ENCODE results near the gene EXOC3. TPM values are rescaled to one million over a fixed set of nuclear protein-coding genes. Genes with fewer than 3 reads are reported as not detected.

EXOC3 gene
- total and polyA plus RNA-seq, 2 experiments from 2014 or later, result 39.9 to 40.9 TPM

DNA sequence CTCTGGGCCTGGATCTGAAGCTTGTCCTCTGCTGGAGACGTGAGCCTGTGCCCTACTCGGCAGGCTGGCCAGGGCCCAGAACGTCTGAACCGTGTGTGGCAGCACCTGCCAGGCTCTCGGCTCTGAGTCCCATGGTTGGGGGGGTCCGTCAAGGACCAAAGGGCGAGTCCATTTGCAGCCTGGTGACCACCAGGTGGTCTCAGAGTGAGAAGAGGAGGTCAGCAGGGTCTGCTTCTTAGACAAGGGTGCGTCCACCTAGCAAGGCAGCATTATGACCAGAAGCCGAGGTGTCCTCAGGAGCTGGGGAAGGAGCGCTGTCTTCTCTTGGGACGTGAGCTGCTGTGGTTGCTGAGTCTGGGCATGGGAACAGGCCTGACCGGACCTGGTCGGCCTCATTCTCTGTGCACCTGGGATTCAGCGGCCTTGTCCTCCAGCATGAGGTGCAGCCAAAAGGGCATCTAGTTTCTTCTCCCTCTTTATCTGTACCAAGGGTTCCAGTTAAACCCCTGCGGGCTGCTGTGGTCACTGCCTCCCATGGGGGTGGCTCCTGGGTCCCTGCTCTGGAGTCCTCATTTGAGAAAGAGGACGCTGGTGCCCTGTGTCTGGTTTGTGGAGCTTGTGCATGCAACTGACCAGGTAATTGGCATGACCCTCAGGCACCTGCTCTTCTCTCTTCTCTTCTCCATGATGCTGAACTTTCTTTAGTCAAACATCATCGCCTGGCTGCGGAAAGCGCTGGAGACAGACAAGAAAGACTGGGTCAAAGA lies 14.4 kb downstream of the EXOC3 start:
- Histone ChIP-seq H3K9ac (no peak overlapping the region), H3K4me2 (ENCODE audit: unreplicated experiment) (no peak overlapping the region), H3K9me2 (ENCODE audit: insufficient read depth) (no peaks in the 10 kb centered on the region), H3K27ac (no peak overlapping the region), H3K27me3 (replicated peaks; ENCODE audit: insufficient read depth) (no peaks in the 10 kb centered on the region), H4K20me1 (ENCODE audit: insufficient read depth) (no peaks in the 10 kb centered on the region), H3K79me2 (ENCODE audit: insufficient read depth) (peaks cover 77% of the 10 kb centered on the region), H3K9me3 (ENCODE audit: low read depth) (no peaks in the 10 kb centered on the region), H2AFZ (no peak overlapping the region), H3F3A (ENCODE audit: insufficient read depth) (peaks cover 10% of the 10 kb centered on the region), H3K4me1 (ENCODE audit: insufficient read depth) (peaks cover 10% of the 10 kb centered on the region), H3K4me3 (no peak overlapping the region), H3K36me3 (ENCODE audit: low read depth) (peaks cover 25% of the 10 kb centered on the region)
- no peak for DNase-seq
- WGBS, 2 experiments (ENCODE audit: low coverage in 1 of 2, low lambda C conversion rate in 2 of 2, missing lambda C conversion rate in 2 of 2), result 96% methylated on average over 18 to 19 of the region's 19 CpGs
- TF ChIP-seq EZH2phosphoT487 (IDR thresholded peaks at IDR 0.05; ENCODE audit: insufficient read depth, low read depth) (no peak), EZH2 (IDR thresholded peaks at IDR 0.05; ENCODE audit: insufficient read depth, poor library complexity, severe bottlenecking) (no peak)
- in situ Hi-C loops (cut with MboI), result no loop called here

- DNase-seq, result peak; percentile 92
- in situ Hi-C loops (cut with MboI), result no loop called here
- peaks cover 10% of the 10 kb centered on the region for H3K4me1 ChIP-seq (ENCODE audit: insufficient read depth)
- H2AFZ ChIP-seq, result no peak overlapping the region
- H3K9me3 ChIP-seq (ENCODE audit: low read depth), result no peaks in the 10 kb centered on the region
- no peaks in the 10 kb centered on the region for H4K20me1 ChIP-seq (ENCODE audit: insufficient read depth)
- 54% methylated on average over 17 of the region's 17 CpGs for WGBS, 2 experiments (ENCODE audit: low coverage in 1 of 2, low lambda C conversion rate in 2 of 2, missing lambda C conversion rate in 2 of 2)
- TF ChIP-seq EZH2phosphoT487 (IDR thresholded peaks at IDR 0.05; ENCODE audit: insufficient read depth, low read depth), result no peak
- TF ChIP-seq EZH2 (IDR thresholded peaks at IDR 0.05; ENCODE audit: insufficient read depth, poor library complexity, severe bottlenecking), result no peak
- peaks cover 21% of the 10 kb centered on the region; the same call in 1 of the 2 replicates for H3K36me3 ChIP-seq (ENCODE audit: low read depth)
- no peak overlapping the region for H3K4me3 ChIP-seq
- H3K27ac ChIP-seq, result peak overlapping the region; percentile 83
- peak overlapping the region; percentile 70 for H3K9ac ChIP-seq
- H3K27me3 ChIP-seq (replicated peaks; ENCODE audit: insufficient read depth), result no peaks in the 10 kb centered on the region
- peaks cover 65% of the 10 kb centered on the region for H3K79me2 ChIP-seq (ENCODE audit: insufficient read depth)
- H3K9me2 ChIP-seq (ENCODE audit: insufficient read depth), result no peaks in the 10 kb centered on the region
- peaks cover 10% of the 10 kb centered on the region for H3F3A ChIP-seq (ENCODE audit: insufficient read depth)
- peak overlapping the region; percentile 16 for H3K4me2 ChIP-seq (ENCODE audit: unreplicated experiment)
Observed at GRCh38 chr5:458547-459353, 15.8 kb downstream of the EXOC3 start.

DNA sequence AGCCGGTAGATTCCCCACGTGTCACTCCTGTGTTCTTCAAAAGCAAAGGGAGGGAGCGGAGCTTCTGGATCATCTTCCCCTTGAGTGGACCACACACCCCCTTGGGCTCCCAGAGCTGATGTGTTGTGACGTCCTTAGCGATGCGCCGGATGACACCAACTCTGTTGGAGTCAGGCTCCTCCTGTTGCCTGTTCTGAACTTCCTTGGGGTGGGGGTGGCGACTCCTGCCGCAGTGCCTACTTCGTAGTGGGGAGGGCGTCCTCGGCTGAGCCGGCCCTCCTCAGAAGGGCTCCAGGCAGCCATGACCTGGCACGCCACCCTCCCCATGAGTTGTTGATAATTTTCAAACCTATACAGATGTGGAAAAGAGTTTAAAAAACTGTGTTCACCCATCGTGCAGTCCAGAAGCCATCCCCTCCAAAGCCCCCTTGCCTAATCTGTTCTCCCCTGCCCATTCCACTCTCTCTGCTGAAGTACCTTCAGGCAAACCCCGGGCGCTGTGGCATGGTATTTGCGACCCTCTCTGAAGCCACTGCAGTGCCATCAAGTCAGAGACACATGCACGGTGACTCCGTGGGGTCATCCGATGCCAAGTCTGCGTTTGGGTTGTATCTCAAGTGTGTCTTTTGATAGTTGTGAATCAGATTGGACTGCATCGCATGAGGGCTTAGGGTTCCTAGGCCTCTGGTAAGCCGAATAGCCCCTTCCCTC lies 16.7 kb downstream of the EXOC3 start:
- Histone ChIP-seq H3K9ac (peak overlapping the region; percentile 70), H3K27ac (peak overlapping the region; percentile 83), H3K4me2 (ENCODE audit: unreplicated experiment) (no peak overlapping the region), H3K4me1 (ENCODE audit: insufficient read depth) (peaks cover 10% of the 10 kb centered on the region), H3K27me3 (replicated peaks; ENCODE audit: insufficient read depth) (no peaks in the 10 kb centered on the region), H2AFZ (no peak overlapping the region), H4K20me1 (ENCODE audit: insufficient read depth) (no peaks in the 10 kb centered on the region), H3K9me3 (ENCODE audit: low read depth) (no peaks in the 10 kb centered on the region), H3K9me2 (ENCODE audit: insufficient read depth) (no peaks in the 10 kb centered on the region), H3K4me3 (no peak overlapping the region), H3F3A (ENCODE audit: insufficient read depth) (peaks cover 10% of the 10 kb centered on the region), H3K36me3 (ENCODE audit: low read depth) (peaks cover 18% of the 10 kb centered on the region; the same call in 1 of the 2 replicates), H3K79me2 (ENCODE audit: insufficient read depth) (peaks cover 56% of the 10 kb centered on the region)
- in situ Hi-C loops (cut with MboI), result no loop called here
- no peak for TF ChIP-seq EZH2phosphoT487 (IDR thresholded peaks at IDR 0.05; ENCODE audit: insufficient read depth, low read depth)
- TF ChIP-seq EZH2 (IDR thresholded peaks at IDR 0.05; ENCODE audit: insufficient read depth, poor library complexity, severe bottlenecking), result no peak
- DNase-seq, result no peak
- WGBS, 2 experiments (ENCODE audit: low coverage in 1 of 2, low lambda C conversion rate in 2 of 2, missing lambda C conversion rate in 2 of 2), result 96% methylated on average over 24 of the region's 24 CpGs

DNA sequence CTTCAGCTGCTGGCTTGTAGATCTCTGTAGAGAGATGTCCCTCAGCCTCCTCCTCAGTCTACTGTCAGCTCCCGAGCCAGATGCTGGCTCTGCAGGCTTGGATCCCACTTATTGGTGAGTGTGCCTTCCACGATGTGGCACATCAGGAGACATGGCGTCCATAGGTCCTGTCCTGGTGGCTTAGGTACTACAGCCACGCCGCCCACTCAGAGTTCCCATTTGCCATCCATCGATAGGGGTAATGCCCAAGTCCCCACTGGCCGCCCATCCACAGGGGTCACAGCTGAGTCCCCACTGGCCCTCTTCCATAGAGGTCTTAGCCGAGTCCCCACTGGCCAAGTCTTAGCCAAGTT lies 17.3 kb downstream of the EXOC3 start:
- no peaks in the 10 kb centered on the region for H3K9me2 ChIP-seq (ENCODE audit: insufficient read depth)
- H3K4me3 ChIP-seq, result no peak overlapping the region
- WGBS, 2 experiments (ENCODE audit: low coverage in 1 of 2, low lambda C conversion rate in 2 of 2, missing lambda C conversion rate in 2 of 2), result 89 to 93% methylated on average over 8 of the region's 8 CpGs
- H3K27ac ChIP-seq, result no peak overlapping the region
- DNase-seq, result no peak
- peaks cover 10% of the 10 kb centered on the region for H3K4me1 ChIP-seq (ENCODE audit: insufficient read depth)
- H3K9me3 ChIP-seq (ENCODE audit: low read depth), result no peaks in the 10 kb centered on the region
- H4K20me1 ChIP-seq (ENCODE audit: insufficient read depth), result no peaks in the 10 kb centered on the region
- H3K27me3 ChIP-seq (replicated peaks; ENCODE audit: insufficient read depth), result no peaks in the 10 kb centered on the region
- peaks cover 50% of the 10 kb centered on the region for H3K79me2 ChIP-seq (ENCODE audit: insufficient read depth)
- in situ Hi-C loops (cut with MboI), result no loop called here
- TF ChIP-seq EZH2phosphoT487 (IDR thresholded peaks at IDR 0.05; ENCODE audit: insufficient read depth, low read depth), result no peak
- no peak for TF ChIP-seq EZH2 (IDR thresholded peaks at IDR 0.05; ENCODE audit: insufficient read depth, poor library complexity, severe bottlenecking)
- H2AFZ ChIP-seq, result no peak overlapping the region
- H3K36me3 ChIP-seq (ENCODE audit: low read depth), result peaks cover 18% of the 10 kb centered on the region; the same call in 1 of the 2 replicates
- H3F3A ChIP-seq (ENCODE audit: insufficient read depth), result peaks cover 10% of the 10 kb centered on the region
- H3K4me2 ChIP-seq (ENCODE audit: unreplicated experiment), result no peak overlapping the region
- no peak overlapping the region for H3K9ac ChIP-seq

Measured in GM23248 (cell line).